Gastrocnemius medialis (tissue), 4 donors: ENCODE data around the gene TIMM29. TPM values are rescaled to one million over a fixed set of nuclear protein-coding genes. Genes with fewer than 3 reads are reported as not detected.
A peak's percentile ranks its signal among the peaks of the same experiment; 100 is the strongest.

Source experiments
- ATAC-seq, 2 donors: fragments of 150-250 bp; one replicate each; pipeline ENCODE4 v1.9.1; 2016
- DNase-seq, 2 donors: peaks; one replicate each; pipeline ENCODE4 v3.0.0-alpha.2; 2019
- H3K27ac ChIP-seq, 4 donors: fragments of 200-600 bp; sonication (generic); 1 replicate in 1 of 4; 2 replicates in 3 of 4; pipeline ENCODE4 v1.5.1; 2016 to 2018; ENCODE audit warnings: mild to moderate bottlenecking in 2 of 4, moderate library complexity in 1 of 4
- H3K27me3 ChIP-seq, 3 donors: fragments of 200-600 bp; sonication (generic) in 2 of 3; 1 replicate in 1 of 3; 2 replicates in 2 of 3; pipeline versions ENCODE4 v1.5.1 to v1.6.0; 2016 to 2019; ENCODE audit warnings: mild to moderate bottlenecking in 1 of 3, moderate library complexity in 1 of 3
- H3K36me3 ChIP-seq, 2 donors: fragments of 200-600 bp; sonication (generic) in 1 of 2; one replicate each; pipeline ENCODE4 v1.5.1; 2017 to 2018
- H3K4me1 ChIP-seq, 2 donors: fragments of 200-600 bp; sonication (generic) in 1 of 2; one replicate each; pipeline ENCODE4 v1.5.1; 2016 to 2017; ENCODE audit warnings: mild to moderate bottlenecking in 2 of 2
- H3K4me3 ChIP-seq, 4 donors: fragments of 200-600 bp; sonication (generic) in 3 of 4; 1 replicate in 1 of 4; 2 replicates in 3 of 4; pipeline ENCODE4 v1.5.1; 2016 to 2019; ENCODE audit warnings: mild to moderate bottlenecking in 2 of 4
- H3K9me3 ChIP-seq, 3 donors: fragments of 200-600 bp; sonication (generic) in 2 of 3; 1 replicate in 1 of 3; 2 replicates in 2 of 3; pipeline ENCODE4 v1.5.1; 2016 to 2019
- CTCF ChIP-seq, 5 experiments: fragments of 450-650 bp in 3 of 5; fragments of 200-600 bp in 2 of 5; sonication (generic) in 2 of 5; IDR thresholded peaks in 4 of 5; conservative IDR thresholded peaks in 1 of 5; 1 replicate in 4 of 5; 2 replicates in 1 of 5; pipeline ENCODE4 v1.5.1; 2016 to 2019; ENCODE audit warnings: antibody characterized with exemption in 5 of 5, mild to moderate bottlenecking in 3 of 5, moderate library complexity in 3 of 5
- POLR2A ChIP-seq, 2 donors: fragments of 450-650 bp; IDR thresholded peaks; one replicate each; pipeline ENCODE4 v1.6.1; 2017; ENCODE audit warnings: antibody characterized with exemption in 2 of 2, mild to moderate bottlenecking in 2 of 2, moderate library complexity in 2 of 2
- in situ Hi-C, 4 donors: fragments of 200-750 bp; cut with MboI; loops; one replicate each; pipeline versions ENCODE4 v1.15.0 to v1.8.0; 2017; ENCODE audit warnings: low sequenced_read_pairs in 4 of 4
- intact Hi-C: fragments of 100-400 bp; cut with DNase I; formaldehyde crosslinking; loops from one replicate; pipeline ENCODE4 v1.15.1; 2023; ENCODE audit warnings: low total_unique reads
- total RNA-seq, 4 donors: library from RNA; depleted of rRNA; stranded (reverse); fragments of >200 nt; gene quantifications; one replicate each; pipeline versions ENCODE4 v1.1.0 to v1.2.3, GENCODE V29; 2016

The TIMM29 gene
- total RNA-seq, 4 donors from 2014 or later = 28.7 to 54.5 (median 34.8) TPM

GRCh38 chr19:10895920-10896319, 32.7 kb upstream of the TIMM29 start:
- Histone ChIP-seq H3K36me3 (no peaks in the 10 kb centered on the region), H3K4me3 (no peak overlapping the region), H3K9me3 (no peaks in the 10 kb centered on the region), H3K27me3 (no peaks in the 10 kb centered on the region), H3K27ac (peak overlapping the region; percentile 84 to 95 (median 90)), H3K4me1 (peaks cover 94 to 99% of the 10 kb centered on the region in 2 donors)
- in situ Hi-C loops = no loop called here
- ATAC-seq (no peak), DNase-seq (no peak)
- TF ChIP-seq CTCF (IDR thresholded peaks at IDR 0.05 in 4 of 5, conservative IDR thresholded peaks at IDR 0.05 in 1 of 5) = peak in 1 of 5 experiments; percentile 33
- TF ChIP-seq POLR2A (IDR thresholded peaks at IDR 0.05) = no peak
- intact Hi-C loops = loop anchor here (2.0 kb wide), 1 partner anchor 17 kb away; no protein-coding TSS in a partner anchor

DNA sequence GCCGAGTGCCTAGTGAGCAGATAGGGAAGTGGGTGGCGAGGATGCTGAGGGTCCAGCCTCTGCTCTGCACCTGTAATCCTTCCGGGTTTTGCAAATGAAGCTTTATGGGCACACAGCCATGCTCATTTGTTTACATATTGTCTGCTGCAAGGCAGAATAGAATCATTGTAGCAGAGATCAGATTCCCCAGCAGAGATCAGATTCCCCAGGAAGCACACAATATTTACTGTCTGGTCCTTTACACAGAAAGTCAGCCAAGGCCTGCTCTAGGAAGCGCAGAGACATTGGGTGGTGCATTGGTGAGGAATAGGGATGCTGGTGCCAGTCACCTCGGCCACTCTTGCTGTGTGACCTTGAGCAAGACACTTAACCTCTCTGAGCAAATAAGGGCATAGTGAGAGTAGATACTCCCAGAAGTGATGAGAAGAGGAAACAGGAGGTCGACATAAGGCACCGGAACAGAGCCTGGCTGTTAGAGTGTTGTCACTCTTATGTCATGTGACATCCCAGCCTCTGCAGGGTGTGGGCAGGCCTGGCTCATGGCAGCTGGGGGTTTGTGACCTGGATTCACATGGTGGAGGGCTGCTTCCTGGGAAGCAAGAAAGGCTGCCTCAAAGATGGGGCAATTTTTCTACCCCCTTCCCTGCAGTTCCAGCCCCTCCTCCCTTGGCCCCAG, 31.6 kb upstream of the TIMM29 start:
- in situ Hi-C loops = no loop called here
- no peak for TF ChIP-seq CTCF (IDR thresholded peaks at IDR 0.05 in 4 of 5, conservative IDR thresholded peaks at IDR 0.05 in 1 of 5)
- no peak for TF ChIP-seq POLR2A (IDR thresholded peaks at IDR 0.05)
- Histone ChIP-seq H3K4me3 (no peak overlapping the region), H3K27ac (peak overlapping the region; percentile 84 to 95 (median 90)), H3K36me3 (no peaks in the 10 kb centered on the region), H3K4me1 (peaks cover 90 to 96% of the 10 kb centered on the region in 2 donors), H3K27me3 (no peaks in the 10 kb centered on the region), H3K9me3 (no peaks in the 10 kb centered on the region)
- peak in 1 of 2 donors; percentile 11 for DNase-seq
- intact Hi-C loops = loop anchor here (2.0 kb wide), 1 partner anchor 18 kb away; no protein-coding TSS in a partner anchor
- peak; percentile 10 to 24 for ATAC-seq

- H3K4me1 ChIP-seq = peaks cover 76 to 80% of the 10 kb centered on the region in 2 donors
These were observed 30.0 kb upstream of the TIMM29 start for GRCh38 chr19:10898633-10899032.

DNA sequence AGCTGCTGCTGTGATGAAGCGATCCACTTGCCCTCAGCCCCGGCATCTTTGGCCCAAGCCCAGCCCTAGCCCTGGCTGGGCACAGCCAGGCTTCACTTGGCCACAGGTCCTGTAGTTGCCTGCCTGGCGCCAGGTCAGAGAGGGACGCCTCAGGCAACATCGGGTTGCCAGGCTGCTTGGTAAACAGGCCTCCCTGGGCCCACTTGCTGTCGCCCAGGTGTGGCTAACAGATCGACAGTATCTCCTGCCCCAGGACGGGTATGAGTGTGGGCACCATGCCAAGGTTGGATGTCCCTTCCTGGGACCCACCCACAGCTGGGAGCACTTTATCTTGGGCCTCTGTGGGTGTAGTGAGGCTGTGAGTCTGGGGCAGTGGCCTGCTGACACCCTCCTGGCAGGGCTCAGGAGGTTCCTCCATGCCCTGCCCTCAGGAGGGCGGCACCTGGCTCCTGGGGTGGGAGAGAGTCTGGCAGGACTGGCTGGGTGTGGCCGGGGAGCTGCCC, 29.4 kb upstream of the TIMM29 start:
- peaks cover 71 to 74% of the 10 kb centered on the region in 2 donors for H3K4me1 ChIP-seq
- in situ Hi-C loops (no loop called here), intact Hi-C loops (no loop called here)
- no peaks in the 10 kb centered on the region for H3K36me3 ChIP-seq
- no peak for TF ChIP-seq POLR2A (IDR thresholded peaks at IDR 0.05)
- TF ChIP-seq CTCF (IDR thresholded peaks at IDR 0.05 in 4 of 5, conservative IDR thresholded peaks at IDR 0.05 in 1 of 5) = no peak
- ATAC-seq (peak; percentile 50 to 74), DNase-seq (peak; percentile 68 to 92)
- peak overlapping the region; percentile 84 to 95 (median 90) for H3K27ac ChIP-seq
- H3K4me3 ChIP-seq = no peak overlapping the region
- no peaks in the 10 kb centered on the region for H3K27me3 ChIP-seq
- no peaks in the 10 kb centered on the region for H3K9me3 ChIP-seq

More at GRCh38 chr19:10898633-10899032, 30.0 kb upstream of the TIMM29 start:
- Histone ChIP-seq H3K27me3 (no peaks in the 10 kb centered on the region), H3K27ac (peak overlapping the region; percentile 84 to 95 (median 90)), H3K4me3 (no peak overlapping the region), H3K9me3 (no peaks in the 10 kb centered on the region), H3K36me3 (no peaks in the 10 kb centered on the region)
- in situ Hi-C loops = no loop called here
- ATAC-seq (peak; percentile 1 to 25), DNase-seq (peak in 1 of 2 donors; percentile 61)
- intact Hi-C loops = no loop called here
- TF ChIP-seq CTCF (IDR thresholded peaks at IDR 0.05 in 4 of 5, conservative IDR thresholded peaks at IDR 0.05 in 1 of 5) = no peak
- no peak for TF ChIP-seq POLR2A (IDR thresholded peaks at IDR 0.05)
